HepG2 (cell line): ENCODE data around the gene C2orf80. TPM values are rescaled to one million over a fixed set of nuclear protein-coding genes. Genes with fewer than 3 reads are reported as not detected.

Experiments used
- ATAC-seq: fragments of 200-7000 bp; cut with Tn5 transposase; 3 replicates; pipeline ENCODE4 v1.9.1; 2020; ENCODE audit warnings: mild to moderate bottlenecking, moderate library complexity
- BruUV-seq: library from RNA; stranded (reverse); fragments of 400-500 nt; replicated peaks from 2 replicates; lab custom pipeline; 2021; lab: Mats Ljungman, UMichigan
- CTCF ChIA-PET: fragments of 300-600 bp; formaldehyde crosslinking; extraction: SDS; loops from one replicate; lab custom pipeline; 2021; ENCODE audit warnings: low total read pairs, inconsistent platforms, low intra/inter-chr PET ratio; lab: Yijun Ruan, JAX
- POLR2A ChIA-PET: fragments of 350-600 bp; sonication (Branson Sonifier 250); formaldehyde crosslinking; loops from one replicate; lab custom pipeline; 2020; ENCODE audit warnings: antibody characterized with exemption, inconsistent platforms; lab: Yijun Ruan, JAX
- DNase-seq: peaks from one replicate; pipeline ENCODE4 v3.0.0-alpha.2; 2015; ENCODE audit warnings: low spot score
- FAIRE-seq: peaks from 3 replicates; lab custom pipeline; 2011; peaks lifted over from hg19 to GRCh38; lab: Jason Lieb, UNC
- H2AFZ ChIP-seq: one replicate; pipeline ENCODE4 v1.6.1; 2011; ENCODE audit warnings: low read length, inconsistent platforms
- H3K27ac ChIP-seq: fragments of 300-600 bp; 3 replicates; pipeline ENCODE4 v1.8.0; 2011; ENCODE audit warnings: mixed run types, mild to moderate bottlenecking, mixed read lengths, low read length, inconsistent platforms; ENCODE audit not compliant: insufficient read depth; ENCODE audit errors: extremely low read length
- H3K27me3 ChIP-seq, 2 experiments: fragments of 200-600 bp in 1 of 2; 2 replicates in 1 of 2; 3 replicates in 1 of 2; pipeline versions ENCODE4 v1.6.0 to v1.8.0; 2011; ENCODE audit warnings: low read length in 2 of 2, mild to moderate bottlenecking in 2 of 2, moderate library complexity in 2 of 2, inconsistent platforms in 1 of 2; ENCODE audit not compliant: insufficient read depth in 2 of 2, control insufficient read depth in 1 of 2
- H3K36me3 ChIP-seq, 2 experiments: fragments of 200-600 bp in 1 of 2; replicated peaks in 1 of 2; 2 replicates in 1 of 2; 3 replicates in 1 of 2; pipeline versions ENCODE4 v1.5.1 to v1.8.0; 2011; ENCODE audit warnings: low read length in 2 of 2, inconsistent platforms in 1 of 2; ENCODE audit not compliant: insufficient read depth in 2 of 2, control insufficient read depth in 1 of 2
- H3K4me1 ChIP-seq: 2 replicates; pipeline ENCODE4 v1.5.1; 2012; ENCODE audit warnings: low read length, inconsistent platforms; ENCODE audit not compliant: insufficient read depth
- H3K4me2 ChIP-seq: 2 replicates; pipeline ENCODE4 v1.6.0; 2011; ENCODE audit warnings: low read depth, low read length, inconsistent platforms
- H3K4me3 ChIP-seq, 3 experiments: fragments of 200-600 bp in 1 of 3; sonication (generic), shearing (Covaris generic) in 1 of 3; replicated peaks in 1 of 3; 2 replicates each; pipeline ENCODE4 v1.5.1; 2011 to 2016; ENCODE audit warnings: low read length in 3 of 3, inconsistent platforms in 2 of 3, low read depth in 2 of 3, mild to moderate bottlenecking in 2 of 3, control low read depth in 1 of 3, mixed read lengths in 1 of 3; ENCODE audit not compliant: insufficient read depth in 1 of 3
- H3K79me2 ChIP-seq: one replicate; pipeline ENCODE4 v1.6.1; 2011; ENCODE audit warnings: low read length, inconsistent platforms; ENCODE audit not compliant: insufficient read depth
- H3K9ac ChIP-seq: 2 replicates; pipeline ENCODE4 v1.6.0; 2011; ENCODE audit warnings: mild to moderate bottlenecking, low read depth, low read length, inconsistent platforms; ENCODE audit not compliant: insufficient read depth
- H3K9me3 ChIP-seq: 2 replicates; pipeline ENCODE4 v1.5.1; 2012; ENCODE audit warnings: mild to moderate bottlenecking, low read length
- H4K20me1 ChIP-seq: 2 replicates; pipeline ENCODE4 v1.6.0; 2011; ENCODE audit warnings: inconsistent platforms, mild to moderate bottlenecking, low read length, moderate library complexity; ENCODE audit not compliant: insufficient read depth
- AKNA ChIP-seq: sonication (generic); formaldehyde crosslinking; IDR thresholded peaks from 2 replicates; pipeline ENCODE4 v1.4.0; 2020; ENCODE audit warnings: missing genetic modification reagents, borderline replicate concordance
- ELF4 ChIP-seq: sonication (generic); formaldehyde crosslinking; IDR thresholded peaks from 2 replicates; pipeline ENCODE4 v1.5.0; 2020; ENCODE audit warnings: missing genetic modification reagents, mild to moderate bottlenecking, moderate library complexity, borderline replicate concordance
- GZF1 ChIP-seq: sonication (generic); formaldehyde crosslinking; IDR thresholded peaks from 2 replicates; pipeline ENCODE4 v1.5.1; 2020; ENCODE audit warnings: mild to moderate bottlenecking, missing genetic modification reagents
- HOXA3 ChIP-seq: sonication (generic); formaldehyde crosslinking; IDR thresholded peaks from 2 replicates; pipeline ENCODE4 v1.5.0; 2020; ENCODE audit warnings: missing genetic modification reagents
- HOXA7 ChIP-seq: sonication (generic); formaldehyde crosslinking; IDR thresholded peaks from 2 replicates; pipeline ENCODE4 v1.8.1; 2022; ENCODE audit warnings: mild to moderate bottlenecking, missing genetic modification reagents, moderate library complexity
- POLR2AphosphoS2 ChIP-seq: IDR thresholded peaks from 2 replicates; pipeline ENCODE4 v1.6.1; 2011; ENCODE audit warnings: low read depth, low read length, improper control_type of control experiment
- THAP8 ChIP-seq: sonication (generic); formaldehyde crosslinking; IDR thresholded peaks from 2 replicates; pipeline ENCODE4 v1.5.1; 2020; ENCODE audit warnings: missing genetic modification reagents, mild to moderate bottlenecking, borderline replicate concordance
- ZNF232 ChIP-seq: sonication (generic); formaldehyde crosslinking; IDR thresholded peaks from 2 replicates; pipeline ENCODE4 v1.4.0; 2020; ENCODE audit warnings: missing genetic modification reagents, borderline replicate concordance
- ZNF574 ChIP-seq: sonication (generic); formaldehyde crosslinking; IDR thresholded peaks from 2 replicates; pipeline ENCODE4 v1.4.0; 2020; ENCODE audit warnings: missing genetic modification reagents
- ZNF780A ChIP-seq: sonication (generic); formaldehyde crosslinking; IDR thresholded peaks from 2 replicates; pipeline ENCODE4 v1.8.0; 2022; ENCODE audit warnings: mild to moderate bottlenecking, missing genetic modification reagents, moderate library complexity
- ZXDC ChIP-seq: sonication (generic); formaldehyde crosslinking; IDR thresholded peaks from 2 replicates; pipeline ENCODE4 v1.5.0; 2020; ENCODE audit warnings: mild to moderate bottlenecking, missing genetic modification reagents
- WGBS: methylation state at CpG from one replicate; pipeline ENCODE4 v1.1.6; 2017; ENCODE audit warnings: low lambda C conversion rate; 5-methylcytosine and 5-hydroxymethylcytosine counted together
- in situ Hi-C: cut with HindIII; loops from 2 replicates; pipeline ENCODE4 v1.10.0; 2017; ENCODE audit warnings: low pct_unique_long_range_greater_than_20kb; ENCODE audit not compliant: extremely low pct_ligation_motif_present
- intact Hi-C: fragments of 100-400 bp; cut with micrococcal nuclease; formaldehyde crosslinking; loops from one replicate; pipeline ENCODE4 v1.10.0; 2022; ENCODE audit not compliant: unreplicated experiment
- polyA plus RNA-seq, 8 experiments: library from polyadenylated mRNA; depleted of rRNA in 3 of 8; stranded (reverse) in 7 of 8; unstranded in 1 of 8; fragments of >200 nt; fragmentation: Illumina TruSeq in 4 of 8; extraction: Trizol in 4 of 8; gene quantifications; 2 replicates each; pipeline versions ENCODE4 v1.2.1 to v1.2.3, GENCODE V29; 2011 to 2016; ENCODE audit warnings: low read depth in 4 of 8, missing spikeins in 1 of 8, mixed read lengths in 1 of 8; ENCODE audit not compliant: insufficient read depth in 1 of 8
- total RNA-seq, 5 experiments: library from RNA; depleted of rRNA; stranded (reverse); fragments of >200 nt; fragmentation: Illumina TruSeq; extraction: Trizol; gene quantifications; 2 replicates each; pipeline ENCODE4 v1.2.3, GENCODE V29; 2016; ENCODE audit warnings: low read depth in 1 of 5

C2orf80 gene
- total and polyA plus RNA-seq, 2 of the 13 experiments (the other 11 are each of a cell fraction or from before 2014, with no cell fraction given), result not detected

GRCh38 chr2:208189069-208189809 is 591 bp downstream of the C2orf80 start:
- no peak for ATAC-seq
- H3K4me2 ChIP-seq, result no peak overlapping the region
- TF ChIP-seq ZNF232 (no peak), HOXA3 (CRISPR knock-in tag) (no peak), ZNF574 (CRISPR knock-in tag) (no peak), THAP8 (CRISPR knock-in tag) (no peak), ZNF780A (CRISPR knock-in tag) (no peak), GZF1 (CRISPR knock-in tag) (no peak), ELF4 (no peak), POLR2AphosphoS2 (no peak), HOXA7 (no peak), AKNA (CRISPR knock-in tag) (no peak), ZXDC (CRISPR knock-in tag) (no peak)

More at GRCh38 chr2:208189069-208189809, 591 bp downstream of the C2orf80 start:
- POLR2A ChIA-PET, result interaction anchor here (1.2 kb wide), 1 partner anchor 65 kb away, joined by 3 read pairs; the partner anchor contains the start of gene IDH1
- in situ Hi-C loops, result no loop called here
- intact Hi-C loops, result no loop called here
- no peaks in the 10 kb centered on the region for H4K20me1 ChIP-seq
- CTCF ChIA-PET, result no interaction called here
- peaks cover 0 to 17% of the 10 kb centered on the region in 2 experiments; a peak in 1 of 5 replicates for H3K27me3 ChIP-seq
- no TSS peak for BruUV-seq
- no peak overlapping the region for H3K27ac ChIP-seq
- no peaks in the 10 kb centered on the region for H3K36me3 ChIP-seq
- H3K9me3 ChIP-seq, result no peaks in the 10 kb centered on the region
- H2AFZ ChIP-seq, result no peak overlapping the region
- DNase-seq (no peak), FAIRE-seq (no peak)
- peaks cover 2% of the 10 kb centered on the region for H3K4me1 ChIP-seq
- no peak overlapping the region for H3K4me3 ChIP-seq
- no peaks in the 10 kb centered on the region for H3K79me2 ChIP-seq
- WGBS, result 42% methylated on average over 5 of the region's 5 CpGs
- no peak overlapping the region for H3K9ac ChIP-seq
